Uterus (tissue), 4 donors: ENCODE measurements around the gene NHLRC4. TPM values are rescaled to one million over a fixed set of nuclear protein-coding genes. Genes with fewer than 3 reads are reported as not detected.
A peak's percentile ranks its signal among the peaks of the same experiment; 100 is the strongest.

Experiments used
- DNase-seq, 2 donors: peaks; one replicate each; pipeline ENCODE4 v3.0.0-alpha.2; 2019 to 2020
- H3K27ac ChIP-seq, 2 donors: fragments of 200-600 bp; sonication (generic); 1 replicate in 1 of 2; 2 replicates in 1 of 2; pipeline ENCODE4 v1.5.1; 2016 to 2018
- H3K27me3 ChIP-seq, 2 donors: fragments of 200-600 bp; sonication (generic); one replicate each; pipeline ENCODE4 v1.5.1; 2018 to 2019; ENCODE audit warnings: control low read depth in 1 of 2
- H3K36me3 ChIP-seq, 2 donors: fragments of 200-600 bp; sonication (generic); one replicate each; pipeline ENCODE4 v1.5.1; 2019; ENCODE audit warnings: control low read depth in 1 of 2
- H3K4me1 ChIP-seq, 2 donors: fragments of 200-600 bp; sonication (generic); one replicate each; pipeline ENCODE4 v1.5.1; 2018 to 2019; ENCODE audit warnings: control low read depth in 1 of 2
- H3K4me3 ChIP-seq, 2 donors: fragments of 200-600 bp; sonication (generic); 1 replicate in 1 of 2; 2 replicates in 1 of 2; pipeline ENCODE4 v1.5.1; 2018 to 2019; ENCODE audit warnings: mild to moderate bottlenecking in 1 of 2
- H3K9me3 ChIP-seq, 2 donors: fragments of 200-600 bp; sonication (generic); one replicate each; pipeline ENCODE4 v1.5.1; 2019; ENCODE audit warnings: control low read depth in 1 of 2
- POLR2A ChIP-seq, 2 donors: fragments of 450-650 bp; IDR thresholded peaks; one replicate each; pipeline ENCODE4 v1.6.1; 2016; ENCODE audit warnings: antibody characterized with exemption in 2 of 2, mild to moderate bottlenecking in 1 of 2, moderate library complexity in 1 of 2
- intact Hi-C: fragments of 100-400 bp; cut with DNase I; formaldehyde crosslinking; loops from one replicate; pipeline ENCODE4 v1.15.1; 2023; ENCODE audit warnings: low total_unique reads
- total RNA-seq, 4 donors: library from RNA; depleted of rRNA in 3 of 4; stranded (reverse); fragments of >200 nt in 3 of 4; gene quantifications; one replicate each; pipeline versions ENCODE4 v1.1.0 to v1.2.4, GENCODE V29; 2014 to 2023
- TF ChIP-seq, protein P1 (sequence below), 4 experiments: fragments of 200-600 bp in 2 of 4; fragments of 450-650 bp in 2 of 4; sonication (generic) in 2 of 4; IDR thresholded peaks; one replicate each; pipeline ENCODE4 v1.5.1; 2016 to 2019; ENCODE audit warnings: antibody characterized with exemption in 4 of 4, mild to moderate bottlenecking in 2 of 4, moderate library complexity in 1 of 4
- donor health status: DM: yes; HTN: yes; CAD: no.

NHLRC4 gene
- total RNA-seq, 4 donors from 2014 or later, result 1.2 to 7.5 (median 1.5) TPM

- Histone ChIP-seq H3K4me3 (no peak overlapping the region), H3K4me1 (peaks cover 15 to 25% of the 10 kb centered on the region in 2 donors), H3K27me3 (peaks cover 0 to 11% of the 10 kb centered on the region in 2 donors), H3K9me3 (no peaks in the 10 kb centered on the region), H3K36me3 (no peaks in the 10 kb centered on the region), H3K27ac (no peak overlapping the region)
- DNase-seq, result no peak
- TF ChIP-seq, protein P1, sequence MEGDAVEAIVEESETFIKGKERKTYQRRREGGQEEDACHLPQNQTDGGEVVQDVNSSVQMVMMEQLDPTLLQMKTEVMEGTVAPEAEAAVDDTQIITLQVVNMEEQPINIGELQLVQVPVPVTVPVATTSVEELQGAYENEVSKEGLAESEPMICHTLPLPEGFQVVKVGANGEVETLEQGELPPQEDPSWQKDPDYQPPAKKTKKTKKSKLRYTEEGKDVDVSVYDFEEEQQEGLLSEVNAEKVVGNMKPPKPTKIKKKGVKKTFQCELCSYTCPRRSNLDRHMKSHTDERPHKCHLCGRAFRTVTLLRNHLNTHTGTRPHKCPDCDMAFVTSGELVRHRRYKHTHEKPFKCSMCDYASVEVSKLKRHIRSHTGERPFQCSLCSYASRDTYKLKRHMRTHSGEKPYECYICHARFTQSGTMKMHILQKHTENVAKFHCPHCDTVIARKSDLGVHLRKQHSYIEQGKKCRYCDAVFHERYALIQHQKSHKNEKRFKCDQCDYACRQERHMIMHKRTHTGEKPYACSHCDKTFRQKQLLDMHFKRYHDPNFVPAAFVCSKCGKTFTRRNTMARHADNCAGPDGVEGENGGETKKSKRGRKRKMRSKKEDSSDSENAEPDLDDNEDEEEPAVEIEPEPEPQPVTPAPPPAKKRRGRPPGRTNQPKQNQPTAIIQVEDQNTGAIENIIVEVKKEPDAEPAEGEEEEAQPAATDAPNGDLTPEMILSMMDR (IDR thresholded peaks at IDR 0.05), result no peak
- no peak for TF ChIP-seq POLR2A (IDR thresholded peaks at IDR 0.05)
- intact Hi-C loops, result no loop called here
Observed at GRCh38 chr16:563072-563644, 3.6 kb upstream of the NHLRC4 start.

DNA sequence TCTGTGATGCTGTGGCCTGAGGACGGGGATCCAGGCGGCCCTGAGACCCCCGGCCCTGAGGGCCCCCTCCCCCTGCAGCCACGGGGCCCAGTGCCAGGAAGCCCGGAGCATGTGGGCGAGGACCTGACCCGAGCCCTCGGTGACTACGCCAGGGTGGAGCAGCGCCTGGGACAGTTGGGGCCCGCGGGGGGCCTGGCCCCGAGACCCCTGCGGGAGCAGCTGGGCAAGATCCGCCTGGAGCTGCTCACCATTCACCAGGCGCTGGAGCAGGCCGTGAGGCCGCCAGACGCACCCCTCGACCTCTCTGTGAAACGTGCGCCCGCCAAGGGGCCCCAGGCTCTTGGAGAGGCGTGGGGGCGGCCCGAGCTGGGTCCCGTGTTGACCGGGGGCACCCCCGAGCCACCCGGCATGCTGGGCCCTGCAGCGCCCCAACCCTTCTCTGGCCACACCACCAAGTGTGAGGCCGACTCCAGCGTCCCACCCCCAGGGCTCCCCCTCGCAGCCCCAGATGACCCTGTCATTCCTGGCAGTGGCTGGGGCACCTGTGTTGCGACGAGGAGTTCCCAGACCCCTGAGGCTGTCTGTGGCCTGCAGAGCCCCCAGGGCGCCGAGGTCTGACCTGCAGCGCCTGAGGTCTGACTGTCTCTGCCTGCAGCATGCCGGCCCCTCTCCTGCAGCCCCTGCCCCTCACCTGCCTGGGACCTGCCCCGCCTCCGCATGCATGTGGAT lies 2.0 kb upstream of the NHLRC4 start:
- intact Hi-C loops, result no loop called here
- Histone ChIP-seq H3K27ac (no peak overlapping the region), H3K4me1 (peaks cover 15 to 19% of the 10 kb centered on the region in 2 donors), H3K4me3 (no peak overlapping the region), H3K36me3 (no peaks in the 10 kb centered on the region), H3K9me3 (no peaks in the 10 kb centered on the region), H3K27me3 (peaks cover 0 to 11% of the 10 kb centered on the region in 2 donors)
- DNase-seq, result no peak
- TF ChIP-seq, protein P1 (IDR thresholded peaks at IDR 0.05), result no peak
- TF ChIP-seq POLR2A (IDR thresholded peaks at IDR 0.05), result no peak

DNA sequence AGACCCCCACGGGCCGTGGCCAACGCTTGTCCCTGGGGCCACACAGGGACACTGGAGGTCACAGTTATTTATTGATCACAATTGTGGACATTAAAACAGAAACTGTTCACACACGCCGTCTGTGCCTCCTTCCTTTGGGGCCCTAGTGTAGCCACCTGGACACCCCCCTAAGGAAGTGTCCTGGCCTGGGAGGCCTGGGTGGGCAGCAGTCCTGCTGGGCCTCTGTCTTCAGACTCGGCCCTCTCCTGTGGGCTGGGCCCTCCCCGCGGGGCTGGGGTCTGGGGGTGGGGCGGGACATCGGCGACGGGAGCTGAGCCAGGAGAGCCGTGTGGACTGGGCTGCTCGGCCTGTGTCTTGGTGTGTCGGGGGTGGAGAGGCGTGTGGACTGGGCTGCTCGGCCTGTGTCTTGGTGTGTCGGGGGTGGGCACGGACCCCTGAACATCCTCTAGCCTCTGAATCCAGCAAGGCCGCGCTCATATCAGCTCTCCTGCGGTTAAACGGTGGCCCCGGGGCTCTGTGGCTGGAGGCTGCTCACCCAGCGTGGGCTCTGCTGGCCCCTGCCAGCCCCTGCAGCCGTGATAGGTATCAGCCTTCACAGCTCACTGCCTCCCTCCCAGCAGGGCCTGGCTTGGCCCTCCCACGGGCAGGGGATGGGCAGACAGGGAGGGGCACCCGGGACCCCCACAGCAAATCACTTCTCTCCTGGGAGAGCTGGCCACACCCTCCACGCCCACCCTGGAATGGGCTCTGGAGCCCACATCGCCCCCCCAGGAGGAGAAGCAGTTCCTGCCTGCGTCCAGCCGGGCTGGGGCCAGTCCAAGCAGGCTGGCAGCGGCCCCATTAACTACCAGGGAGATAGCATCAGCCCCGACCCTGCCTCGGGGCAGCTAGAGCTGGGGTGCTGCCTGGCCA lies 1.1 kb upstream of the NHLRC4 start:
- intact Hi-C loops, result no loop called here
- Histone ChIP-seq H3K4me1 (peaks cover 13 to 15% of the 10 kb centered on the region in 2 donors), H3K27me3 (peaks cover 0 to 11% of the 10 kb centered on the region in 2 donors), H3K36me3 (no peaks in the 10 kb centered on the region), H3K4me3 (no peak overlapping the region), H3K27ac (peak overlapping the region; percentile 39 to 57), H3K9me3 (no peaks in the 10 kb centered on the region)
- TF ChIP-seq POLR2A (IDR thresholded peaks at IDR 0.05), result no peak
- TF ChIP-seq, protein P1 (IDR thresholded peaks at IDR 0.05), result no peak
- peak in 1 of 2 donors; percentile 41 for DNase-seq

- Histone ChIP-seq H3K4me3 (peak overlapping the region in 1 of 2 donors; percentile 25), H3K27me3 (no peaks in the 10 kb centered on the region), H3K9me3 (no peaks in the 10 kb centered on the region), H3K36me3 (no peaks in the 10 kb centered on the region), H3K4me1 (peaks cover 13 to 15% of the 10 kb centered on the region in 2 donors), H3K27ac (peak overlapping the region; percentile 39 to 57)
- DNase-seq, result no peak
- TF ChIP-seq, protein P1 (IDR thresholded peaks at IDR 0.05), result no peak
- no peak for TF ChIP-seq POLR2A (IDR thresholded peaks at IDR 0.05)
- intact Hi-C loops, result no loop called here
Observed at GRCh38 chr16:567373-568256, 810 bp downstream of the NHLRC4 start.
